Measurements from ENCODE around the gene STK32C. TPM values are rescaled to one million over a fixed set of nuclear protein-coding genes. Genes with fewer than 3 reads are reported as not detected.

The STK32C gene
- total RNA-seq, 1 donor from 2014 or later: 13.6 TPM

- Mint-ChIP-seq H3K4me1 (ENCODE audit: low read depth, unreplicated experiment) (no peaks in the 10 kb centered on the region), H3K27me3 (ENCODE audit: low read depth, unreplicated experiment) (peaks cover 2% of the 10 kb centered on the region), H3K36me3 (ENCODE audit: low read depth, unreplicated experiment) (peaks cover 13% of the 10 kb centered on the region), H3K27ac (ENCODE audit: unreplicated experiment) (no peak overlapping the region), H3K9me3 (ENCODE audit: unreplicated experiment) (peaks cover 2% of the 10 kb centered on the region), H3K4me3 (ENCODE audit: unreplicated experiment) (peak overlapping the region; percentile 60)
- H3K4me3 ChIP-seq (ENCODE audit: insufficient read depth, low read depth, low read length): no peak overlapping the region
- H3K4me1 ChIP-seq (ENCODE audit: insufficient read depth, low read length): no peaks in the 10 kb centered on the region
- no peaks in the 10 kb centered on the region for H3K27me3 ChIP-seq (ENCODE audit: insufficient read depth, low read length)
- H3K4me2 ChIP-seq (ENCODE audit: low read length): no peak overlapping the region
- no peak for FAIRE-seq
- H3K9me3 ChIP-seq (ENCODE audit: insufficient read depth, low read depth, low read length): no peaks in the 10 kb centered on the region
- no peaks in the 10 kb centered on the region for H3K36me3 ChIP-seq (ENCODE audit: insufficient read depth, low read length)
- no peak for DNase-seq (ENCODE audit: low read depth)
- H4K20me1 ChIP-seq (ENCODE audit: insufficient read depth, low read length): no peaks in the 10 kb centered on the region
- TF ChIP-seq EZH2 (IDR thresholded peaks at IDR 0.05; ENCODE audit: insufficient read depth, low read length) (no peak), CTCF (IDR thresholded peaks at IDR 0.05; ENCODE audit: insufficient read depth, low read depth, low read length) (no peak)
- no peak overlapping the region for H3K27ac ChIP-seq (ENCODE audit: low read depth, low read length)
- H2AFZ ChIP-seq (ENCODE audit: low read depth, low read length): no peak overlapping the region
- H3K9ac ChIP-seq (ENCODE audit: low read length): no peak overlapping the region
- H3K79me2 ChIP-seq (ENCODE audit: insufficient read depth, low read length): no peaks in the 10 kb centered on the region
Observed at GRCh38 chr10:132342553-132342952, 34.8 kb upstream of the STK32C start.

GRCh38 chr10:132341781-132342180 is 34.0 kb upstream of the STK32C start:
- Mint-ChIP-seq H3K4me1 (ENCODE audit: low read depth, unreplicated experiment) (no peaks in the 10 kb centered on the region), H3K4me3 (ENCODE audit: unreplicated experiment) (no peak overlapping the region), H3K9me3 (ENCODE audit: unreplicated experiment) (peaks cover 2% of the 10 kb centered on the region), H3K27me3 (ENCODE audit: low read depth, unreplicated experiment) (no peaks in the 10 kb centered on the region), H3K27ac (ENCODE audit: unreplicated experiment) (no peak overlapping the region), H3K36me3 (ENCODE audit: low read depth, unreplicated experiment) (peaks cover 17% of the 10 kb centered on the region)
- Histone ChIP-seq H4K20me1 (ENCODE audit: insufficient read depth, low read length) (no peaks in the 10 kb centered on the region), H3K36me3 (ENCODE audit: insufficient read depth, low read length) (no peaks in the 10 kb centered on the region), H3K4me2 (ENCODE audit: low read length) (no peak overlapping the region), H3K27me3 (ENCODE audit: insufficient read depth, low read length) (no peaks in the 10 kb centered on the region), H3K9ac (ENCODE audit: low read length) (no peak overlapping the region), H3K9me3 (ENCODE audit: insufficient read depth, low read depth, low read length) (no peaks in the 10 kb centered on the region), H2AFZ (ENCODE audit: low read depth, low read length) (no peak overlapping the region), H3K4me1 (ENCODE audit: insufficient read depth, low read length) (peaks cover 5% of the 10 kb centered on the region), H3K27ac (ENCODE audit: low read depth, low read length) (no peak overlapping the region), H3K4me3 (ENCODE audit: insufficient read depth, low read depth, low read length) (no peak overlapping the region), H3K79me2 (ENCODE audit: insufficient read depth, low read length) (no peaks in the 10 kb centered on the region)
- DNase-seq (ENCODE audit: low read depth) (no peak), FAIRE-seq (no peak)
- TF ChIP-seq EZH2 (IDR thresholded peaks at IDR 0.05; ENCODE audit: insufficient read depth, low read length) (no peak), CTCF (IDR thresholded peaks at IDR 0.05; ENCODE audit: insufficient read depth, low read depth, low read length) (no peak)

- Histone ChIP-seq H3K4me1 (ENCODE audit: insufficient read depth, low read length) (peaks cover 5% of the 10 kb centered on the region), H3K27me3 (ENCODE audit: insufficient read depth, low read length) (no peaks in the 10 kb centered on the region), H2AFZ (ENCODE audit: low read depth, low read length) (no peak overlapping the region), H4K20me1 (ENCODE audit: insufficient read depth, low read length) (no peaks in the 10 kb centered on the region), H3K79me2 (ENCODE audit: insufficient read depth, low read length) (no peaks in the 10 kb centered on the region), H3K4me2 (ENCODE audit: low read length) (no peak overlapping the region), H3K4me3 (ENCODE audit: insufficient read depth, low read depth, low read length) (no peak overlapping the region), H3K27ac (ENCODE audit: low read depth, low read length) (no peak overlapping the region), H3K36me3 (ENCODE audit: insufficient read depth, low read length) (no peaks in the 10 kb centered on the region), H3K9ac (ENCODE audit: low read length) (no peak overlapping the region), H3K9me3 (ENCODE audit: insufficient read depth, low read depth, low read length) (no peaks in the 10 kb centered on the region)
- Mint-ChIP-seq H3K4me3 (ENCODE audit: unreplicated experiment) (no peak overlapping the region), H3K36me3 (ENCODE audit: low read depth, unreplicated experiment) (peaks cover 17% of the 10 kb centered on the region), H3K27me3 (ENCODE audit: low read depth, unreplicated experiment) (no peaks in the 10 kb centered on the region), H3K27ac (ENCODE audit: unreplicated experiment) (no peak overlapping the region), H3K9me3 (ENCODE audit: unreplicated experiment) (peaks cover 2% of the 10 kb centered on the region), H3K4me1 (ENCODE audit: low read depth, unreplicated experiment) (no peaks in the 10 kb centered on the region)
- DNase-seq (ENCODE audit: low read depth) (no peak), FAIRE-seq (no peak)
- TF ChIP-seq EZH2 (IDR thresholded peaks at IDR 0.05; ENCODE audit: insufficient read depth, low read length) (no peak), CTCF (IDR thresholded peaks at IDR 0.05; ENCODE audit: insufficient read depth, low read depth, low read length) (no peak)
Observed at GRCh38 chr10:132341017-132341416, 33.3 kb upstream of the STK32C start.
